Breast epithelium (tissue), 3 donors: ENCODE data around the gene WAC.

Experiments used
- POLR2AphosphoS5 ChIP-seq, 3 donors: sonication (generic); formaldehyde crosslinking; IDR thresholded peaks; one replicate each; pipeline ENCODE4 v1.6.1; 2017; ENCODE audit warnings: antibody characterized with exemption in 3 of 3
- TF ChIP-seq, protein P1 (sequence below), 3 donors: fragments of 450-650 bp; IDR thresholded peaks; one replicate each; pipeline ENCODE4 v1.5.1; 2016 to 2017; ENCODE audit warnings: antibody characterized with exemption in 3 of 3, mild to moderate bottlenecking in 3 of 3, moderate library complexity in 3 of 3

GRCh38 chr10:28566458-28567015 is 33.6 kb downstream of the WAC start:
- TF ChIP-seq, protein P1, sequence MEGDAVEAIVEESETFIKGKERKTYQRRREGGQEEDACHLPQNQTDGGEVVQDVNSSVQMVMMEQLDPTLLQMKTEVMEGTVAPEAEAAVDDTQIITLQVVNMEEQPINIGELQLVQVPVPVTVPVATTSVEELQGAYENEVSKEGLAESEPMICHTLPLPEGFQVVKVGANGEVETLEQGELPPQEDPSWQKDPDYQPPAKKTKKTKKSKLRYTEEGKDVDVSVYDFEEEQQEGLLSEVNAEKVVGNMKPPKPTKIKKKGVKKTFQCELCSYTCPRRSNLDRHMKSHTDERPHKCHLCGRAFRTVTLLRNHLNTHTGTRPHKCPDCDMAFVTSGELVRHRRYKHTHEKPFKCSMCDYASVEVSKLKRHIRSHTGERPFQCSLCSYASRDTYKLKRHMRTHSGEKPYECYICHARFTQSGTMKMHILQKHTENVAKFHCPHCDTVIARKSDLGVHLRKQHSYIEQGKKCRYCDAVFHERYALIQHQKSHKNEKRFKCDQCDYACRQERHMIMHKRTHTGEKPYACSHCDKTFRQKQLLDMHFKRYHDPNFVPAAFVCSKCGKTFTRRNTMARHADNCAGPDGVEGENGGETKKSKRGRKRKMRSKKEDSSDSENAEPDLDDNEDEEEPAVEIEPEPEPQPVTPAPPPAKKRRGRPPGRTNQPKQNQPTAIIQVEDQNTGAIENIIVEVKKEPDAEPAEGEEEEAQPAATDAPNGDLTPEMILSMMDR (IDR thresholded peaks at IDR 0.05): no peak
- TF ChIP-seq POLR2AphosphoS5 (IDR thresholded peaks at IDR 0.05): no peak
